Astrocyte of the spinal cord (primary cell): ENCODE measurements around the gene DTWD1.
A peak's percentile ranks its signal among the peaks of the same experiment; 100 is the strongest.
"Not testable (repeated sequence)": the region's sequence is repeated elsewhere in the genome, so short reads cannot be mapped to it uniquely, and the experiment has no call there.

Source experiments
- DNase-seq: peaks from one replicate; pipeline ENCODE4 v3.0.0; 2011; ENCODE audit warnings: low read depth, low spot score
- H3K4me3 ChIP-seq: 2 replicates; pipeline ENCODE4 v1.5.1; 2011; ENCODE audit warnings: low read depth, mild to moderate bottlenecking, low read length, moderate library complexity
- CTCF ChIP-seq: IDR thresholded peaks from 2 replicates; pipeline ENCODE4 v1.5.1; 2012; ENCODE audit warnings: low read depth, mild to moderate bottlenecking, low read length, inconsistent platforms
- in situ Hi-C: cut with HindIII; loops from 2 replicates; pipeline ENCODE4 v1.10.0; 2017; ENCODE audit warnings: low sequenced_read_pairs

Gene DTWD1

GRCh38 chr15:49686599-49686998 lies 65.8 kb downstream of the DTWD1 start:
- in situ Hi-C loops, result no loop called here
- no peak for TF ChIP-seq CTCF

GRCh38 chr15:49688135-49688790 lies 67.4 kb downstream of the DTWD1 start:
- no peak overlapping the region for H3K4me3 ChIP-seq
- in situ Hi-C loops, result no loop called here
- TF ChIP-seq CTCF, result no peak
- no peak for DNase-seq

More at GRCh38 chr15:49686599-49686998, 65.8 kb downstream of the DTWD1 start:
- H3K4me3 ChIP-seq, result no peak overlapping the region
- peak; percentile 38 for DNase-seq

- no peak for TF ChIP-seq CTCF
- in situ Hi-C loops, result no loop called here
- DNase-seq, result no peak
- H3K4me3 ChIP-seq, result no peak overlapping the region
Observed at GRCh38 chr15:49692514-49693090, 71.8 kb downstream of the DTWD1 start.

GRCh38 chr15:49693498-49693897 lies 72.7 kb downstream of the DTWD1 start:
- DNase-seq, result no peak
- in situ Hi-C loops, result no loop called here
- H3K4me3 ChIP-seq, result no peak overlapping the region
- no peak for TF ChIP-seq CTCF

GRCh38 chr15:49696433-49696832 lies 75.6 kb downstream of the DTWD1 start:
- no peak overlapping the region for H3K4me3 ChIP-seq
- in situ Hi-C loops, result no loop called here
- TF ChIP-seq CTCF, result no peak
- no peak for DNase-seq

- in situ Hi-C loops, result no loop called here
- no peak overlapping the region for H3K4me3 ChIP-seq
- TF ChIP-seq CTCF, result no peak
- DNase-seq, result peak; percentile 10
Observed at GRCh38 chr15:49697121-49697520, 76.3 kb downstream of the DTWD1 start.

- in situ Hi-C loops, DNase-seq, H3K4me3 ChIP-seq: not testable (repeated sequence)
Observed at GRCh38 chr15:49702982-49703381, 82.1 kb downstream of the DTWD1 start.
